IPS-20b (cell line): ENCODE measurements around the gene HPS5.

Source experiments
- H3K27ac ChIP-seq: one replicate; pipeline ENCODE4 v1.5.1; 2013; ENCODE audit warnings: low read length
- H3K27me3 ChIP-seq: 2 replicates; pipeline ENCODE4 v1.6.1; 2013; ENCODE audit warnings: mild to moderate bottlenecking, low read length, inconsistent platforms; ENCODE audit not compliant: insufficient read depth
- H3K36me3 ChIP-seq: 2 replicates; pipeline ENCODE4 v1.6.1; 2013; ENCODE audit warnings: low read depth, mild to moderate bottlenecking, inconsistent platforms, low read length, moderate library complexity; ENCODE audit not compliant: insufficient read depth
- H3K4me1 ChIP-seq: 2 replicates; pipeline ENCODE4 v1.6.1; 2013; ENCODE audit warnings: mild to moderate bottlenecking, control low read depth, inconsistent platforms, low read length, moderate library complexity; ENCODE audit not compliant: insufficient read depth
- H3K4me3 ChIP-seq: 2 replicates; pipeline ENCODE4 v1.5.1; 2013; ENCODE audit warnings: mild to moderate bottlenecking, low read length, inconsistent platforms
- H3K9ac ChIP-seq: 2 replicates; pipeline ENCODE4 v1.6.1; 2013; ENCODE audit warnings: low read depth, mild to moderate bottlenecking, inconsistent platforms, low read length, moderate library complexity
- H3K9me3 ChIP-seq: 2 replicates; pipeline ENCODE4 v1.6.1; 2013; ENCODE audit warnings: mild to moderate bottlenecking, low read depth, low read length, inconsistent platforms; ENCODE audit not compliant: insufficient read depth

Gene HPS5

DNA sequence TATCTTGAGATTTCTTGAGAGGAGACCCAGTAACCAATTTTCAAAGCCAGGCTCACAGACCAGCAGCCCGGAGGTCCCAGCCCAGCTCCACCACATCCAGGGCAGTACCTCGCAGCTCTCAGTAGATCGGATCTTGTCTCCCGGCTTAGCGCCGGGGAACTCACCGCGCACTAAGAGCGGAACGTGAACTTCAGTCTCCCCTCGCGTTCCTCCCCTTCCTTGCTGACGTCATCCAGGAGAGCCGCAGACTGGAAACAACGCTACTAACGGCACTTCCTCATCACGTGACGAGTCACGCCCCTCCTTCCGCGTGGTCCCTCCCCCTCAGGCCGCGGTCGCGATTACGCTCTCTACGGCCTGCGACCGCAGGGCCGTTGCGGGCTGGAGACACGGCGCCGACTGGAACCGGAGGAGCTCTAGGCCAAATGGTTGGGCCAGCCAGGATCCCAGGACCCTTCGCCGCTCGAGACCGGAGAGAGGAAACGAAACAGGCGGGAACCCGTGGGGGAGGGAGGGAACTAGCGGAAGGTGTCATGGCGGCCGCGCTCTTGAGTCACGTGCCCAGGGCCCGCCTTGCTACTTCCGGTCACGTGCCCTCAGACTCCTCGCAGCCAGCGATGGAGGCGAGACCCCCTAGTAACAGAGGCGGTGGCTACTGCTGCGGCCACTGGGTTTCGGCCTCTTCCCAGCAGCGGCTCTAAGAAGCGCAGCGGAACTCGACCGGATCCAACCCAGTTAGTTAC, at the start of gene HPS5, which contains the start of gene GTF2H1:
Gene HPS5, minus strand, starts transcription at position 172 of the 743 bp plus-strand sequence. CDS start 4,282 bp downstream, outside the sequence.
Gene GTF2H1, plus strand, starts transcription at position 599 of the 743 bp plus-strand sequence. CDS start 10,508 bp downstream, outside the sequence.
- no peaks in the 10 kb centered on the region for H3K27me3 ChIP-seq
- peak within 1 kb of the TSS; percentile 99 for H3K27ac ChIP-seq
- peaks cover 5% of the 10 kb centered on the region for H3K4me1 ChIP-seq
- H3K9me3 ChIP-seq, result no peaks in the 10 kb centered on the region
- H3K36me3 ChIP-seq, result peaks cover 20% of the 10 kb centered on the region
- H3K4me3 ChIP-seq, result peak within 1 kb of the TSS; percentile 85
- H3K9ac ChIP-seq, result peak within 1 kb of the TSS; percentile 89

DNA sequence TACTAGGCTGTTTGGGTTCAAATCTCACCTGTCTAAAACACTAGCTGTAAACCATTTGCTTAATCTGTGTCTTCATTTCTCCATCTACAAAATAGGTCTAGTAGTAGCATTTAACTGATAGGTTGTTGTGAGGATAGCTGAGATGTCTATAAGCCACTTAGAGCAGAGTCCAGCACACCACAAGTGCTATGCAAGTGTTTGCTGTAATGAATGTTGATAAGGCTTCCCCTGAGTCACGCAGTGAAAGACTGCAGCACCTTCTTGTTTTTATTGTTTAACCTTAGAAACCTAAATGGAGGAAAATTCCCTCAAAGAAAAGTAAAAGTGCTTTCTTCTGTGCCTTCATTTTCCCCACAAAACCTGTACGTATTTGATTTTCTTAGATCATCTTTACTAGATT, 49.3 kb upstream of the HPS5 start:
- H3K9me3 ChIP-seq, result no peaks in the 10 kb centered on the region
- no peak overlapping the region for H3K27ac ChIP-seq
- no peaks in the 10 kb centered on the region for H3K4me1 ChIP-seq
- no peak overlapping the region for H3K4me3 ChIP-seq
- H3K9ac ChIP-seq, result no peak overlapping the region
- peaks cover 12% of the 10 kb centered on the region for H3K36me3 ChIP-seq
- no peaks in the 10 kb centered on the region for H3K27me3 ChIP-seq

DNA sequence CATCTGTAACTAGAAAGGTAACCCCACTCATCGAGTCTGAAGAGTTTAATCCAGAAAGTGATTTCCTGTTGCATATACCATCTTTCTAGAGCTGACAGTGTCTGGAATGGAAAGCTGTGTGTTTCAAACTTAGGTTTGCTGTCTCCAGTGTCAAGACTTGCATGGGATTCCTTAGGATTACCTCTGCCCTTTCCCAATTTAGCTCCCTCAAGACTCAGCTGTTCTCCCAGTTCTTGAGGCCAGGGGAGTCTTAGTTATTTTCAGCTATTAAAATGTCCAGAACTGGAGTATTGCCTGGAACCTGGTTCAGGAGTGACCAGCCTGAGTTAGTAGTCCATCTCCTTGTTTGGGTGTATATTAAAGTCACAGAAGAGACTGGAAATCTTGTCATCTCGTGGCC, 47.5 kb upstream of the HPS5 start:
- H3K4me3 ChIP-seq, result no peak overlapping the region
- H3K9me3 ChIP-seq, result no peaks in the 10 kb centered on the region
- H3K27me3 ChIP-seq, result no peaks in the 10 kb centered on the region
- H3K9ac ChIP-seq, result no peak overlapping the region
- peaks cover 27% of the 10 kb centered on the region for H3K36me3 ChIP-seq
- H3K27ac ChIP-seq, result no peak overlapping the region
- no peaks in the 10 kb centered on the region for H3K4me1 ChIP-seq

- Histone ChIP-seq H3K4me1 (no peaks in the 10 kb centered on the region), H3K9ac (no peak overlapping the region), H3K27ac (no peak overlapping the region)
These were observed 46.3 kb upstream of the HPS5 start for GRCh38 chr11:18368221-18368620.

GRCh38 chr11:18367431-18367830, 45.5 kb upstream of the HPS5 start:
- peaks cover 44% of the 10 kb centered on the region for H3K36me3 ChIP-seq
- no peak overlapping the region for H3K27ac ChIP-seq
- H3K9ac ChIP-seq, result no peak overlapping the region
- H3K4me3 ChIP-seq, result no peak overlapping the region
- H3K9me3 ChIP-seq, result no peaks in the 10 kb centered on the region
- H3K4me1 ChIP-seq, result no peaks in the 10 kb centered on the region
- H3K27me3 ChIP-seq, result no peaks in the 10 kb centered on the region

More at GRCh38 chr11:18368221-18368620, 46.3 kb upstream of the HPS5 start:
- H3K27me3 ChIP-seq, result no peaks in the 10 kb centered on the region
- no peaks in the 10 kb centered on the region for H3K9me3 ChIP-seq
- H3K4me3 ChIP-seq, result no peak overlapping the region
- peaks cover 39% of the 10 kb centered on the region for H3K36me3 ChIP-seq

DNA sequence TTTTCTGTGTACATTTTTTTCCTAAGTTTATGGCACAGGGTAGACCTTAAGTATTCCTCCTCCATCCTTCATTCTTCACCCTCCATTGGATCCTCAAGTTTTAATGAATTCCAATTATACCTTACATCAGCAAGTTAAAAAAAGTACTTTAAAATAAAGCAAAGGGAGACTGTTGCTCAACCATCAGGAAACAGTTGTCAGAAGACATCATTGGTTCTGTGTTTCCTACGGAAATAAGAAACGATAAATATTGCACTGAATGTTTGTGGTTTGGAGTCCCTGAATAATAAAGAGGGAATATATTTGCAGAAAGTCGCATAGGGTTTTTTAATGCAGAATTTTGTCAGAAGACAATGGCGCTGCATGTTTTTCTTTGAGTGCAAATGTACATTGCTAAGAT, 44.3 kb upstream of the HPS5 start:
- Histone ChIP-seq H3K36me3 (peaks cover 55% of the 10 kb centered on the region), H3K9ac (no peak overlapping the region), H3K27me3 (no peaks in the 10 kb centered on the region), H3K4me3 (no peak overlapping the region), H3K27ac (no peak overlapping the region), H3K9me3 (no peaks in the 10 kb centered on the region), H3K4me1 (no peaks in the 10 kb centered on the region)

- peaks cover 58% of the 10 kb centered on the region for H3K36me3 ChIP-seq
- no peaks in the 10 kb centered on the region for H3K4me1 ChIP-seq
- H3K27ac ChIP-seq, result no peak overlapping the region
- no peak overlapping the region for H3K4me3 ChIP-seq
- H3K9ac ChIP-seq, result no peak overlapping the region
- no peaks in the 10 kb centered on the region for H3K27me3 ChIP-seq
- no peaks in the 10 kb centered on the region for H3K9me3 ChIP-seq
These were observed 43.8 kb upstream of the HPS5 start for GRCh38 chr11:18365741-18366140.

- Histone ChIP-seq H3K9ac (no peak overlapping the region), H3K9me3 (no peaks in the 10 kb centered on the region), H3K4me1 (no peaks in the 10 kb centered on the region), H3K4me3 (no peak overlapping the region), H3K36me3 (peaks cover 68% of the 10 kb centered on the region), H3K27ac (no peak overlapping the region), H3K27me3 (no peaks in the 10 kb centered on the region)
These were observed 42.6 kb upstream of the HPS5 start for GRCh38 chr11:18364495-18365073.

GRCh38 chr11:18361154-18361553, 39.2 kb upstream of the HPS5 start:
- Histone ChIP-seq H3K4me1 (no peaks in the 10 kb centered on the region), H3K27me3 (no peaks in the 10 kb centered on the region), H3K4me3 (no peak overlapping the region), H3K9ac (no peak overlapping the region), H3K27ac (no peak overlapping the region), H3K36me3 (peaks cover 88% of the 10 kb centered on the region), H3K9me3 (no peaks in the 10 kb centered on the region)

- H3K4me1 ChIP-seq, result no peaks in the 10 kb centered on the region
- no peaks in the 10 kb centered on the region for H3K9me3 ChIP-seq
- no peak overlapping the region for H3K9ac ChIP-seq
- peaks cover 82% of the 10 kb centered on the region for H3K36me3 ChIP-seq
- H3K27me3 ChIP-seq, result no peaks in the 10 kb centered on the region
- no peak overlapping the region for H3K27ac ChIP-seq
- H3K4me3 ChIP-seq, result no peak overlapping the region
These were observed 36.7 kb upstream of the HPS5 start for GRCh38 chr11:18358646-18359045.

GRCh38 chr11:18352581-18352980, 30.6 kb upstream of the HPS5 start:
- H3K36me3 ChIP-seq, result peaks cover 78% of the 10 kb centered on the region
- H3K9ac ChIP-seq, result no peak overlapping the region
- H3K27me3 ChIP-seq, result no peaks in the 10 kb centered on the region
- no peak overlapping the region for H3K4me3 ChIP-seq
- H3K27ac ChIP-seq, result no peak overlapping the region
- H3K4me1 ChIP-seq, result no peaks in the 10 kb centered on the region
- no peaks in the 10 kb centered on the region for H3K9me3 ChIP-seq

GRCh38 chr11:18347471-18348125, 25.7 kb upstream of the HPS5 start:
- Histone ChIP-seq H3K36me3 (peaks cover 74% of the 10 kb centered on the region), H3K4me1 (no peaks in the 10 kb centered on the region), H3K9me3 (no peaks in the 10 kb centered on the region), H3K27me3 (no peaks in the 10 kb centered on the region), H3K27ac (no peak overlapping the region), H3K4me3 (no peak overlapping the region), H3K9ac (no peak overlapping the region)
